ENCODE results near the gene DDR2. TPM values are rescaled to one million over a fixed set of nuclear protein-coding genes. Genes with fewer than 3 reads are reported as not detected.

The DDR2 gene
- total and polyA plus RNA-seq, 4 donors = 2.3 to 55.7 (median 17.6) TPM

GRCh38 chr1:162632698-162633080 is 425 bp downstream of the DDR2 start:
- H3K36me3 ChIP-seq (ENCODE audit: control insufficient read depth in 4 of 4, insufficient read depth in 4 of 4, low read length in 4 of 4) = no peaks in the 10 kb centered on the region
- H3K27ac ChIP-seq (ENCODE audit: low read depth in 1 of 2, low read length in 1 of 2) = peak overlapping the region; percentile 70 to 89
- peak overlapping the region; percentile 27 for H3K4me3 ChIP-seq
- H3K4me1 ChIP-seq (ENCODE audit: control insufficient read depth in 5 of 5, insufficient read depth in 5 of 5, low read length in 5 of 5) = peaks cover 0 to 49% (median 19%) of the 10 kb centered on the region in 5 donors
- no peaks in the 10 kb centered on the region for H3K9me3 ChIP-seq (ENCODE audit: control insufficient read depth in 4 of 4, insufficient read depth in 3 of 4, low read length in 3 of 4)
- TF ChIP-seq CTCF (IDR thresholded peaks at IDR 0.05; ENCODE audit: control extremely low read depth, extremely low read depth) = no peak
- H3K27me3 ChIP-seq (ENCODE audit: control insufficient read depth in 3 of 3, insufficient read depth in 3 of 3, low read length in 2 of 3) = no peaks in the 10 kb centered on the region
- H3K9ac ChIP-seq (ENCODE audit: insufficient read depth in 1 of 2, low read length in 2 of 2) = peak overlapping the region in 1 of 2 donors; percentile 89
- ATAC-seq (ENCODE audit: insufficient read depth, low FRiP score) = no peak
- 56 to 67% methylated on average over 4 of the region's 4 CpGs for WGBS, 2 donors
- peak; percentile 54 to 87 (median 87) for DNase-seq

GRCh38 chr1:162633081-162633762 is 958 bp downstream of the DDR2 start:
- Histone ChIP-seq H3K27ac (ENCODE audit: low read depth in 1 of 2, low read length in 1 of 2) (peak overlapping the region; percentile 70 to 89), H3K9ac (ENCODE audit: insufficient read depth in 1 of 2, low read length in 2 of 2) (peak overlapping the region in 1 of 2 donors; percentile 89), H3K9me3 (ENCODE audit: control insufficient read depth in 4 of 4, insufficient read depth in 3 of 4, low read length in 3 of 4) (no peaks in the 10 kb centered on the region), H3K4me3 (peak overlapping the region; percentile 27), H3K4me1 (ENCODE audit: control insufficient read depth in 5 of 5, insufficient read depth in 5 of 5, low read length in 5 of 5) (peaks cover 0 to 49% (median 19%) of the 10 kb centered on the region in 5 donors), H3K27me3 (ENCODE audit: control insufficient read depth in 3 of 3, insufficient read depth in 3 of 3, low read length in 2 of 3) (no peaks in the 10 kb centered on the region), H3K36me3 (ENCODE audit: control insufficient read depth in 4 of 4, insufficient read depth in 4 of 4, low read length in 4 of 4) (no peaks in the 10 kb centered on the region)
- DNase-seq (peak; percentile 41 to 76 (median 74)), ATAC-seq (ENCODE audit: insufficient read depth, low FRiP score) (no peak)
- 77 to 80% methylated on average over 8 of the region's 8 CpGs for WGBS, 2 donors
- no peak for TF ChIP-seq CTCF (IDR thresholded peaks at IDR 0.05; ENCODE audit: control extremely low read depth, extremely low read depth)

GRCh38 chr1:162635418-162635817 is 3.2 kb downstream of the DDR2 start:
- no peaks in the 10 kb centered on the region for H3K9me3 ChIP-seq (ENCODE audit: control insufficient read depth in 4 of 4, insufficient read depth in 3 of 4, low read length in 3 of 4)
- no peak overlapping the region for H3K4me3 ChIP-seq
- no peaks in the 10 kb centered on the region for H3K27me3 ChIP-seq (ENCODE audit: control insufficient read depth in 3 of 3, insufficient read depth in 3 of 3, low read length in 2 of 3)
- no peaks in the 10 kb centered on the region for H3K36me3 ChIP-seq (ENCODE audit: control insufficient read depth in 4 of 4, insufficient read depth in 4 of 4, low read length in 4 of 4)
- no peak for DNase-seq
- H3K4me1 ChIP-seq (ENCODE audit: control insufficient read depth in 5 of 5, insufficient read depth in 5 of 5, low read length in 5 of 5) = peaks cover 0 to 40% (median 13%) of the 10 kb centered on the region in 5 donors
- TF ChIP-seq CTCF (IDR thresholded peaks at IDR 0.05; ENCODE audit: control extremely low read depth, extremely low read depth) = no peak
- H3K9ac ChIP-seq (ENCODE audit: insufficient read depth in 1 of 2, low read length in 2 of 2) = no peak overlapping the region
- ATAC-seq (ENCODE audit: insufficient read depth, low FRiP score) = no peak
- WGBS, 2 donors = 64 to 81% methylated on average over 4 of the region's 4 CpGs
- no peak overlapping the region for H3K27ac ChIP-seq (ENCODE audit: low read depth in 1 of 2, low read length in 1 of 2)
